Measurements from ENCODE around the gene CLMN. TPM values are rescaled to one million over a fixed set of nuclear protein-coding genes. Genes with fewer than 3 reads are reported as not detected.

Gene CLMN
- total and polyA plus RNA-seq, 10 of the 15 experiments (the other 5 are each of a cell fraction or from before 2014, with no cell fraction given): 7.8 to 49.3 (median 18.5) TPM

DNA sequence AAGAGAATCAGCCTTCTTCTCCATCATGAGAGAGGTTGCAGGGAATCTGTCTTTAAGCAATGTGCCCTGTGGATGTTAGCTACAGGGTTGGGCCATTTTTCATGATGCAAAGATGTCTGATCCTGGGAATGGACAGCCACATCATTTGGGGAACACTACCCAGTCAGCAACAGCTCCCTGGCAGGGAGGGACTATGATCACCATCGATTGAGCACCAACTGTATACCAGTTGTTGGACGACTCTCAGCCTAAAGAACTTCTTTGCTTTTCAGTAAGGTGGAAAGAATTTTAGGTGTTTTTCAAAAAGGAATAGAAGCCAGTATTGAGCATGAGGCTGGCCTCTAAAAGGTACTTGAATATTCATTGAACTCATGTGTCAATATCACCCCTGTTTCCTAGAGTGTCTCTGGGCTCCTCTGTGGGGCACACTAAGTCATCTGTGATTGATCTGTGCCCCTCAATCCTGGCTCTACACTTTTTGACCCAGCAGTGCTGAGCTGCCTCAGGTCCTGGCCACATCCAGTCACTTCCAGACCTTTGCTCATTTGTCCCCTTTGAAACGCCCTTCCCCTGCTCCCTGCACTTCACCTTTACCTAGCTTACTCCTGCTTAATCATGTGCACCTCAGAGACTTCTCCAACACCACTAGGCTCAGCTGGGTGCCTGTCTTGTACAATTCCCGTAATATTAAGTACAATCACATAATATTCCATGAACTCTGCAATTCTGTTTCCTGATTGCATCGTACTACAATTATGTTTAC, 2.2 kb upstream of the CLMN start:
- Histone ChIP-seq H4K20me1 (ENCODE audit: control insufficient read depth, insufficient read depth) (no peaks in the 10 kb centered on the region), H3K27ac (ENCODE audit: control insufficient read depth, insufficient read depth) (no peak overlapping the region), H3K4me2 (ENCODE audit: control insufficient read depth, insufficient read depth) (no peak overlapping the region), H3K27me3 (replicated peaks in 1 of 2; ENCODE audit: control insufficient read depth in 2 of 2, insufficient read depth in 2 of 2, low read length in 1 of 2) (no peaks in the 10 kb centered on the region), H3K36me3 (ENCODE audit: control insufficient read depth in 2 of 2, insufficient read depth in 2 of 2, low read length in 1 of 2) (no peaks in the 10 kb centered on the region), H3K4me3 (no peak overlapping the region), H2AFZ (ENCODE audit: control insufficient read depth, low read depth, low read length) (no peak overlapping the region), H3K79me2 (ENCODE audit: control insufficient read depth, insufficient read depth, low read length) (no peaks in the 10 kb centered on the region; the same call in 1 of the 2 replicates), H3K9me3 (replicated peaks; ENCODE audit: control insufficient read depth, insufficient read depth, low read length) (no peaks in the 10 kb centered on the region), H3K9ac (ENCODE audit: control insufficient read depth, insufficient read depth, low read length) (no peak overlapping the region), H3K4me1 (ENCODE audit: control insufficient read depth, insufficient read depth, low read length) (peaks cover 12% of the 10 kb centered on the region)
- ChIA-PET RAD21 (ENCODE audit: unreplicated experiment) (interaction anchor here (1.2 to 1.4 kb wide), 2 partner anchors 29 to 56 kb away, joined by 3 to 6 read pairs; no protein-coding TSS in a partner anchor), POLR2A (no interaction called here), CTCF (no interaction called here), SMC1A (ENCODE audit: uncharacterized antibody, unreplicated experiment) (interaction anchor here (0.6 to 1.0 kb wide), 3 partner anchors 52 to 225 kb away, joined by 3 to 4 read pairs (median 3); no protein-coding TSS in a partner anchor)
- in situ Hi-C loops (cut with MboI): no loop called here
- intact Hi-C loops (cut with micrococcal nuclease; ENCODE audit: unreplicated experiment): loop anchor here (10.0 kb wide), 1 partner anchor 183 kb away; no protein-coding TSS in a partner anchor
- 63% methylated on average over 5 of the region's 5 CpGs for WGBS (ENCODE audit: insufficient coverage, insufficient replicate concordance, low lambda C conversion rate, missing lambda C conversion rate)
- DNase-seq (ENCODE audit: low read depth, low spot score): no peak
- ATAC-seq: no peak
- BruUV-seq (replicated peaks): no TSS peak
- no peak for FAIRE-seq
- TF ChIP-seq KAT2A (conservative IDR thresholded peaks at IDR 0.05; ENCODE audit: control insufficient read depth, low read depth, low read length): no peak
- TF ChIP-seq ZNF24 (IDR thresholded peaks at IDR 0.05): no peak
- TF ChIP-seq NFIC (IDR thresholded peaks at IDR 0.05; ENCODE audit: low read depth, low read length): no peak
- TF ChIP-seq ZNF384 (IDR thresholded peaks at IDR 0.05; ENCODE audit: borderline replicate concordance, low read depth, low read length): no peak
- no peak for TF ChIP-seq HDAC6 (IDR thresholded peaks at IDR 0.05; ENCODE audit: unreplicated experiment)
- no peak for TF ChIP-seq MTA3 (IDR thresholded peaks at IDR 0.05; ENCODE audit: borderline replicate concordance, low read length)
- no peak for TF ChIP-seq CREM (IDR thresholded peaks at IDR 0.05; ENCODE audit: low read depth)
- no peak for TF ChIP-seq STAT1 (conservative IDR thresholded peaks at IDR 0.05)

All from GM12878 (cell line).